ENCODE measurements around the gene LGALS16. TPM values are rescaled to one million over a fixed set of nuclear protein-coding genes. Genes with fewer than 3 reads are reported as not detected.

Gene LGALS16
- total and polyA plus RNA-seq, 10 of the 15 experiments (the other 5 are each of a cell fraction or from before 2014, with no cell fraction given): not detected

DNA sequence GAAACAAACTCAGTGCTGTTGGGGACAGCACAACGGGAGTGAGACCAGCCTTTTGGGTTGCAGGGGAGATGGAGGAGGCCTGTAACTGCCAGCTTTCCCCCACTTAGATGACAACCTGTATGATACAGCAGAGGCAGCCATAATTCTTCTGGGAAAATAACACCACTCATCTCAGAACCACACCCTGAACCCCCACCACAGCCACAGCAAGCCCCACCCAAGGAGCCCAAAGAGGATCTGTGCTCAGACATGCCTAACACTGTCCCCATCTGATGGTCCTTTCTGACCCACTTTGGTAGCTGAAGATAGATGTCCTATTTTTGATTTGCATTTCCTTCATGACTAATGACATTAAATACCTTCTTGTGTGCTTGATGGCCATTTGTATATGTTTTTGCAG is 38.0 kb upstream of the LGALS16 start:
- no TSS peak for BruUV-seq (replicated peaks)

More for the DNA sequence above, 38.0 kb upstream of the LGALS16 start:
- H4K20me1 ChIP-seq (ENCODE audit: control insufficient read depth, insufficient read depth): no peaks in the 10 kb centered on the region
- no peak for DNase-seq (ENCODE audit: low read depth, low spot score)
- H2AFZ ChIP-seq (ENCODE audit: control insufficient read depth, low read depth, low read length): no peak overlapping the region
- CTCF ChIA-PET: interaction anchor here (0.5 kb wide), 1 partner anchor 225 kb away, joined by 3 read pairs; no protein-coding TSS in a partner anchor
- in situ Hi-C loops (cut with MboI): no loop called here
- no peak overlapping the region for H3K4me3 ChIP-seq
- ATAC-seq: no peak
- FAIRE-seq: no peak
- no peaks in the 10 kb centered on the region for H3K79me2 ChIP-seq (ENCODE audit: control insufficient read depth, insufficient read depth, low read length)
- 0% methylated on average over 1 of the region's 1 CpG for WGBS (ENCODE audit: insufficient coverage, insufficient replicate concordance, low lambda C conversion rate, missing lambda C conversion rate)
- H3K36me3 ChIP-seq (ENCODE audit: control insufficient read depth in 2 of 2, insufficient read depth in 2 of 2, low read length in 1 of 2): no peaks in the 10 kb centered on the region
- no peak overlapping the region for H3K4me2 ChIP-seq (ENCODE audit: control insufficient read depth, insufficient read depth)
- SMC1A ChIA-PET (ENCODE audit: uncharacterized antibody, unreplicated experiment): no interaction called here
- intact Hi-C loops (cut with micrococcal nuclease; ENCODE audit: unreplicated experiment): no loop called here
- H3K27ac ChIP-seq (ENCODE audit: control insufficient read depth, insufficient read depth): no peak overlapping the region
- H3K9me3 ChIP-seq (replicated peaks; ENCODE audit: control insufficient read depth, insufficient read depth, low read length): no peaks in the 10 kb centered on the region
- H3K9ac ChIP-seq (ENCODE audit: control insufficient read depth, insufficient read depth, low read length): no peak overlapping the region
- POLR2A ChIA-PET: no interaction called here
- TF ChIP-seq ZZZ3 (IDR thresholded peaks at IDR 0.05; ENCODE audit: control insufficient read depth, insufficient read length, low read depth) (no peak), POU2F2 (IDR thresholded peaks at IDR 0.05; ENCODE audit: borderline replicate concordance, low read depth, low read length) (no peak), ELK1 (IDR thresholded peaks at IDR 0.05; ENCODE audit: low read depth, low read length) (no peak), POLR2AphosphoS2 (IDR thresholded peaks at IDR 0.05; ENCODE audit: low read depth, low read length) (no peak), CEBPB (IDR thresholded peaks at IDR 0.05; ENCODE audit: borderline replicate concordance in 1 of 2, low read depth in 2 of 2, low read length in 2 of 2) (no peak), TBL1XR1 (IDR thresholded peaks at IDR 0.05; ENCODE audit: low read depth, low read length) (no peak), BCL11A (IDR thresholded peaks at IDR 0.05; ENCODE audit: low read depth, low read length) (no peak), CHD2 (IDR thresholded peaks at IDR 0.05; ENCODE audit: borderline replicate concordance, low read depth, low read length) (no peak), NFYB (IDR thresholded peaks at IDR 0.05; ENCODE audit: insufficient read depth, low read depth, low read length) (no peak), RB1 (IDR thresholded peaks at IDR 0.05; ENCODE audit: borderline replicate concordance) (no peak), ZNF687 (IDR thresholded peaks at IDR 0.05) (no peak)
- TF ChIP-seq, protein P1, sequence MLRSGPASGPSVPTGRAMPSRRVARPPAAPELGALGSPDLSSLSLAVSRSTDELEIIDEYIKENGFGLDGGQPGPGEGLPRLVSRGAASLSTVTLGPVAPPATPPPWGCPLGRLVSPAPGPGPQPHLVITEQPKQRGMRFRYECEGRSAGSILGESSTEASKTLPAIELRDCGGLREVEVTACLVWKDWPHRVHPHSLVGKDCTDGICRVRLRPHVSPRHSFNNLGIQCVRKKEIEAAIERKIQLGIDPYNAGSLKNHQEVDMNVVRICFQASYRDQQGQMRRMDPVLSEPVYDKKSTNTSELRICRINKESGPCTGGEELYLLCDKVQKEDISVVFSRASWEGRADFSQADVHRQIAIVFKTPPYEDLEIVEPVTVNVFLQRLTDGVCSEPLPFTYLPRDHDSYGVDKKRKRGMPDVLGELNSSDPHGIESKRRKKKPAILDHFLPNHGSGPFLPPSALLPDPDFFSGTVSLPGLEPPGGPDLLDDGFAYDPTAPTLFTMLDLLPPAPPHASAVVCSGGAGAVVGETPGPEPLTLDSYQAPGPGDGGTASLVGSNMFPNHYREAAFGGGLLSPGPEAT (IDR thresholded peaks at IDR 0.05; ENCODE audit: low read depth): no peak
- TF ChIP-seq, protein P2, sequence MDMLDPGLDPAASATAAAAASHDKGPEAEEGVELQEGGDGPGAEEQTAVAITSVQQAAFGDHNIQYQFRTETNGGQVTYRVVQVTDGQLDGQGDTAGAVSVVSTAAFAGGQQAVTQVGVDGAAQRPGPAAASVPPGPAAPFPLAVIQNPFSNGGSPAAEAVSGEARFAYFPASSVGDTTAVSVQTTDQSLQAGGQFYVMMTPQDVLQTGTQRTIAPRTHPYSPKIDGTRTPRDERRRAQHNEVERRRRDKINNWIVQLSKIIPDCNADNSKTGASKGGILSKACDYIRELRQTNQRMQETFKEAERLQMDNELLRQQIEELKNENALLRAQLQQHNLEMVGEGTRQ (IDR thresholded peaks at IDR 0.05; ENCODE audit: borderline replicate concordance, low read depth, low read length): no peak
- no peaks in the 10 kb centered on the region for H3K4me1 ChIP-seq (ENCODE audit: control insufficient read depth, insufficient read depth, low read length)
- RAD21 ChIA-PET (ENCODE audit: unreplicated experiment): no interaction called here
- no peaks in the 10 kb centered on the region for H3K27me3 ChIP-seq (replicated peaks in 1 of 2; ENCODE audit: control insufficient read depth in 2 of 2, insufficient read depth in 2 of 2, low read length in 1 of 2)

All from GM12878 (cell line).